DMS 273 (cell line): ENCODE measurements around the gene LCMT2.

Source experiments
- DNase-seq: peaks from one replicate; lab custom pipeline; 2025; ENCODE audit not compliant: unreplicated experiment; lab: John Stamatoyannopoulos, UW

The LCMT2 gene

GRCh38 chr15:43276563-43277200, 53.7 kb downstream of the LCMT2 start:
- no peak for DNase-seq

DNA sequence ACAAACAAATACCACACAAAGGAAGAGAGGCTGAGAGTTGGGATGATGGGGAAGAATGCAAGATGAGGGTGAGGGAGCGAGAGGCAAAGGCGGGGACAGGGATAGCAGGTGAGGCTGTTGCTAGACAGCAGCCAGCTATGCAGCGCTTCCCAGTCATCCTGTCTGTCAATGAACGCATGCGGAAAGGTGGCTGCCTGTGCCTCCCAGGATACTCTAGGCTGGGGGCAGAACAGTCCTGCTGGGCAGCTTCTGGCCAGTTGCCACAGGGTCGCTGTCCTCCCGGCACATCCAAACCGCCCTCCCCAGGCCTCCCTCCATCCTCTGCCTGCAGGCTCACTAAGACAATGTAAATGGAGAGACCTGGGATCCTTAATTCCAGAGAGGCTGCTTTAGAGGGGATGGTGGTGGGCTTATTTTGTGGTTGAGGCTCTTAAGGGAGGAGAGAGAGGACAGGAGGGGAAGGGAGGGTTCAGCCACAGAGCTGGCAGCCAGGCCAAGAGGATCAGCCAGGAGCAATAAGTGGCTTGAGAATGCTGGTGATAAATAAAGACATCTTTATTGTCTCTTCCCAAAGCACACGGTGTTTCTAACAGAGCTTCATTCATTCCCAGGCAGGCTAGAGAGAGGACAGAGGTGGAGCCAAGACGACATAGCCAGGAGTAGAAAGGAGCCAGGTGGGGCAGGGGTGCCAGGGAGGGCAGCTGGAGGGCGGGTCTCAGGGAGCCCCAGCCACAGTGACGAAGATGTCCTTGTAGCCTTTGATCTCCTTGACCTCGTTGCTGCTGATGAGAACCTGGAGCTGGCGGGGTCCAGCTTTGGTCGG, 54.4 kb downstream of the LCMT2 start:
- no peak for DNase-seq

- no peak for DNase-seq
These were observed 56.2 kb downstream of the LCMT2 start for GRCh38 chr15:43274136-43274535.
